ENCODE data around the gene COL17A1. TPM values are rescaled to one million over a fixed set of nuclear protein-coding genes. Genes with fewer than 3 reads are reported as not detected.

Gene COL17A1
- total and polyA plus RNA-seq, 9 of the 15 experiments (the other 6 are each of a cell fraction or from before 2014, with no cell fraction given), result not detected

DNA sequence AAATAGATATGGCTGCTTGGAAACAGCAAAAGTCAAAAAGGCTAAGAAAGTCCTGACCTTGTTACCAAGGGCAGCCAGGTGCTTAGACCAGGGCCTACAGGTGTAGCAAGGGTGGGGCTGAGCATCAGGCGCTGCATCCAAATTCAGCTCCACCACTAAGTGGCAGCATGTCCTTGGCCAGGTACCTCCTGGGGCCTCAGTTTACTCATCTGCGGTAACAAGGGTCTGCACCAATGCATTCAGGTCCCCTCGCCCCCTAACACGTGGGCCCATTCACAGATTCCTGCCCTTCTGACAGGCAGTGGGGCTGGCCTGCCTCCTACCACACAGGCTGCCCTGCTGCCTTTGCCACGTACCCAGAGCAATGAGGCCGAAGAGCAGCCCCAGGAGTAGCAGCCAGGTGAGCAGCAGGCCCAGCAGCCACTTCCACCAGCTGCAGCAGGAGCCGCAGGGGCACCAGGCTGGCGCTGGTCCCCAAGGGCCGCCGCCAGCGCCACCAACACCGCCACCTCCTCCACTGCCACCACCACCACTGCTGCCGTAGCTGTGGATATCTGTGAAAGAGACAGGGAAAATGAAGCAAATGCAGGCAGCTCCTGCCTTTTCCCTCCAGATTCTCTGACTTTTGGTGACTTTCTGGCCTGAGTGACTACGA, 28.9 kb downstream of the COL17A1 start:
- ATAC-seq, result no peak
- CTCF ChIA-PET (ENCODE audit: low intra/inter-chr PET ratio), result no interaction called here
- FAIRE-seq, result no peak
- BruUV-seq (replicated peaks), result no TSS peak
- Histone ChIP-seq H3K4me3 (no peak overlapping the region), H3K4me1 (replicated peaks in 1 of 2; ENCODE audit: control insufficient read depth in 2 of 2, insufficient read depth in 2 of 2, low read length in 2 of 2) (no peaks in the 10 kb centered on the region), H2AFZ (ENCODE audit: low read depth, low read length) (no peak overlapping the region), H3K4me2 (ENCODE audit: insufficient read depth, low read length) (no peak overlapping the region), H4K20me1 (replicated peaks; ENCODE audit: control insufficient read depth, insufficient read depth, low read length) (no peaks in the 10 kb centered on the region), H3K27me3 (ENCODE audit: control insufficient read depth in 2 of 2, insufficient read depth in 2 of 2, low read length in 2 of 2) (peaks cover 0 to 35% of the 10 kb centered on the region in 2 experiments; a peak in 2 of 5 replicates), H3K79me2 (ENCODE audit: control insufficient read depth, insufficient read depth, low read length) (no peaks in the 10 kb centered on the region), H3K36me3 (ENCODE audit: control insufficient read depth, insufficient read depth, low read length) (no peaks in the 10 kb centered on the region), H3K9me1 (ENCODE audit: control insufficient read depth, insufficient read depth, low read length) (no peaks in the 10 kb centered on the region), H3K9ac (ENCODE audit: insufficient read depth in 1 of 2, low read depth in 2 of 2, low read length in 2 of 2) (no peak overlapping the region), H3K27ac (ENCODE audit: extremely low read depth, low read depth, low read length) (no peak overlapping the region), H3K9me3 (replicated peaks; ENCODE audit: control insufficient read depth, insufficient read depth, low read depth, low read length) (no peaks in the 10 kb centered on the region)
- in situ Hi-C loops (cut with MboI), result no loop called here
- no peak for TF ChIP-seq ZNF584 (CRISPR knock-in tag; IDR thresholded peaks at IDR 0.05; ENCODE audit: low read depth)
- no peak for TF ChIP-seq SREBF1 (IDR thresholded peaks at IDR 0.05; ENCODE audit: borderline replicate concordance, low read depth, low read length)
- no peak for TF ChIP-seq CBFA2T3 (IDR thresholded peaks at IDR 0.05)
- TF ChIP-seq, protein P1, sequence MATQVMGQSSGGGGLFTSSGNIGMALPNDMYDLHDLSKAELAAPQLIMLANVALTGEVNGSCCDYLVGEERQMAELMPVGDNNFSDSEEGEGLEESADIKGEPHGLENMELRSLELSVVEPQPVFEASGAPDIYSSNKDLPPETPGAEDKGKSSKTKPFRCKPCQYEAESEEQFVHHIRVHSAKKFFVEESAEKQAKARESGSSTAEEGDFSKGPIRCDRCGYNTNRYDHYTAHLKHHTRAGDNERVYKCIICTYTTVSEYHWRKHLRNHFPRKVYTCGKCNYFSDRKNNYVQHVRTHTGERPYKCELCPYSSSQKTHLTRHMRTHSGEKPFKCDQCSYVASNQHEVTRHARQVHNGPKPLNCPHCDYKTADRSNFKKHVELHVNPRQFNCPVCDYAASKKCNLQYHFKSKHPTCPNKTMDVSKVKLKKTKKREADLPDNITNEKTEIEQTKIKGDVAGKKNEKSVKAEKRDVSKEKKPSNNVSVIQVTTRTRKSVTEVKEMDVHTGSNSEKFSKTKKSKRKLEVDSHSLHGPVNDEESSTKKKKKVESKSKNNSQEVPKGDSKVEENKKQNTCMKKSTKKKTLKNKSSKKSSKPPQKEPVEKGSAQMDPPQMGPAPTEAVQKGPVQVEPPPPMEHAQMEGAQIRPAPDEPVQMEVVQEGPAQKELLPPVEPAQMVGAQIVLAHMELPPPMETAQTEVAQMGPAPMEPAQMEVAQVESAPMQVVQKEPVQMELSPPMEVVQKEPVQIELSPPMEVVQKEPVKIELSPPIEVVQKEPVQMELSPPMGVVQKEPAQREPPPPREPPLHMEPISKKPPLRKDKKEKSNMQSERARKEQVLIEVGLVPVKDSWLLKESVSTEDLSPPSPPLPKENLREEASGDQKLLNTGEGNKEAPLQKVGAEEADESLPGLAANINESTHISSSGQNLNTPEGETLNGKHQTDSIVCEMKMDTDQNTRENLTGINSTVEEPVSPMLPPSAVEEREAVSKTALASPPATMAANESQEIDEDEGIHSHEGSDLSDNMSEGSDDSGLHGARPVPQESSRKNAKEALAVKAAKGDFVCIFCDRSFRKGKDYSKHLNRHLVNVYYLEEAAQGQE (IDR thresholded peaks at IDR 0.05; ENCODE audit: borderline replicate concordance), result no peak
- TF ChIP-seq, protein P1 (CRISPR knock-in tag; IDR thresholded peaks at IDR 0.05; ENCODE audit: low read depth), result no peak
- TF ChIP-seq ZNF140 (CRISPR knock-in tag; IDR thresholded peaks at IDR 0.05), result no peak
- TF ChIP-seq ARID1B (IDR thresholded peaks at IDR 0.05), result no peak
- intact Hi-C loops (cut with micrococcal nuclease), result no loop called here
- no peak for DNase-seq (ENCODE audit: extremely low read depth in 1 of 4, low spot score in 3 of 4)
- 7% methylated on average over 14 of the region's 14 CpGs for whole genome bisulfite sequencing (ENCODE audit: insufficient coverage, low coverage, missing lambda C conversion rate)
- POLR2A ChIA-PET, result interaction anchor here (0.6 to 1.0 kb wide), 3 partner anchors 10 to 81 kb away, joined by 3 read pairs; no protein-coding TSS in a partner anchor
